SK-N-SH (cell line): ENCODE measurements around the gene ERI3. TPM values are rescaled to one million over a fixed set of nuclear protein-coding genes. Genes with fewer than 3 reads are reported as not detected.

ENCODE experiments used
- CTCF ChIA-PET: fragments of 300-600, 350-600 bp; formaldehyde crosslinking; extraction: SDS; loops from one replicate; lab custom pipeline; 2021; lab: Yijun Ruan, JAX
- POLR2A ChIA-PET: fragments of 350-600 bp; sonication (Branson Sonifier 250); formaldehyde crosslinking; extraction: SDS; loops from one replicate; lab custom pipeline; 2020; ENCODE audit warnings: antibody characterized with exemption, inconsistent platforms; lab: Yijun Ruan, JAX
- DNase-seq: peaks from one replicate; pipeline ENCODE4 v3.0.0; 2012
- H2AFZ ChIP-seq: fragments of 200-600 bp; sonication (generic); 2 replicates; pipeline ENCODE4 v1.8.1; 2016; ENCODE audit warnings: antibody characterized with exemption, mild to moderate bottlenecking, low read depth
- H3F3A ChIP-seq: fragments of 200-600 bp; sonication (generic); replicated peaks from 2 replicates; pipeline ENCODE3; 2016; ENCODE audit warnings: antibody characterized with exemption, mild to moderate bottlenecking; ENCODE audit not compliant: insufficient read depth
- H3K27ac ChIP-seq, 2 experiments: fragments of 200-500 bp in 1 of 2; fragments of 200-600 bp in 1 of 2; sonication (Bioruptor generic) in 1 of 2; sonication (generic), shearing (Covaris generic) in 1 of 2; 2 replicates each; pipeline versions ENCODE4 v1.5.1 to v1.6.1; 2014 to 2016; ENCODE audit warnings: low read depth in 2 of 2, inconsistent platforms in 1 of 2, low read length in 1 of 2, mild to moderate bottlenecking in 1 of 2, mixed read lengths in 1 of 2
- H3K27me3 ChIP-seq: fragments of 200-600 bp; sonication (generic), shearing (Covaris generic); 2 replicates; pipeline ENCODE4 v1.6.1; 2016; ENCODE audit warnings: mixed run types; ENCODE audit not compliant: insufficient read depth
- H3K36me3 ChIP-seq, 2 experiments: fragments of 200-500 bp in 1 of 2; fragments of 200-600 bp in 1 of 2; sonication (Bioruptor generic) in 1 of 2; sonication (generic) in 1 of 2; replicated peaks in 1 of 2; 2 replicates each; pipeline versions ENCODE3 to v1.5.1; 2014 to 2016; ENCODE audit warnings: low read length in 1 of 2, mild to moderate bottlenecking in 1 of 2; ENCODE audit not compliant: insufficient read depth in 2 of 2, control insufficient read depth in 1 of 2
- H3K4me1 ChIP-seq, 2 experiments: fragments of 200-500 bp in 1 of 2; fragments of 200-600 bp in 1 of 2; sonication (Bioruptor generic) in 1 of 2; sonication (generic), shearing (Covaris generic) in 1 of 2; 2 replicates each; pipeline versions ENCODE4 v1.5.1 to v1.6.1; 2014 to 2016; ENCODE audit warnings: low read depth in 1 of 2, low read length in 1 of 2, mixed run types in 1 of 2; ENCODE audit not compliant: insufficient read depth in 2 of 2, control insufficient read depth in 1 of 2
- H3K4me2 ChIP-seq: fragments of 200-600 bp; sonication (generic), shearing (Covaris generic); 2 replicates; pipeline ENCODE4 v1.6.1; 2017; ENCODE audit warnings: mixed run types
- H3K4me3 ChIP-seq, 2 experiments: fragments of 200-500 bp in 1 of 2; fragments of 200-600 bp in 1 of 2; sonication (Bioruptor generic) in 1 of 2; sonication (generic), shearing (Covaris generic) in 1 of 2; 2 replicates each; pipeline versions ENCODE4 v1.5.1 to v1.8.1; 2014 to 2016; ENCODE audit warnings: low read depth in 2 of 2, inconsistent platforms in 1 of 2, low read length in 1 of 2, mild to moderate bottlenecking in 1 of 2, mixed read lengths in 1 of 2, moderate library complexity in 1 of 2
- H3K79me2 ChIP-seq: fragments of 200-600 bp; sonication (generic); 2 replicates; pipeline ENCODE4 v1.8.1; 2017; ENCODE audit warnings: mild to moderate bottlenecking; ENCODE audit not compliant: insufficient read depth
- H3K9ac ChIP-seq: fragments of 200-600 bp; sonication (generic); 2 replicates; pipeline ENCODE4 v1.6.1; 2017; ENCODE audit warnings: mixed run types
- H3K9me2 ChIP-seq: fragments of 200-600 bp; sonication (generic); 2 replicates; pipeline ENCODE4 v1.6.1; 2017; ENCODE audit warnings: mixed run types
- H3K9me3 ChIP-seq: fragments of 200-600 bp; sonication (generic); 2 replicates; pipeline ENCODE4 v1.6.1; 2017; ENCODE audit warnings: mixed run types, mild to moderate bottlenecking, moderate library complexity
- H4K20me1 ChIP-seq: fragments of 200-600 bp; sonication (generic); 2 replicates; pipeline ENCODE4 v1.6.1; 2017; ENCODE audit warnings: mild to moderate bottlenecking, mixed run types; ENCODE audit not compliant: insufficient read depth
- ELF1 ChIP-seq: IDR thresholded peaks from 2 replicates; pipeline ENCODE4 v1.4.0; 2012
- EZH2phosphoT487 ChIP-seq: fragments of 200-600 bp; sonication (generic); IDR thresholded peaks from 2 replicates; pipeline ENCODE4 v1.6.1; 2017; ENCODE audit warnings: low read depth, mixed run types, mild to moderate bottlenecking, antibody characterized with exemption, moderate library complexity, borderline replicate concordance
- FOXJ3 ChIP-seq: sonication (generic); formaldehyde crosslinking; IDR thresholded peaks from 2 replicates; pipeline ENCODE4 v1.5.1; 2020; ENCODE audit warnings: mild to moderate bottlenecking, missing genetic modification reagents
- FOXM1 ChIP-seq: IDR thresholded peaks from 2 replicates; pipeline ENCODE4 v1.4.0; 2012; ENCODE audit warnings: low read depth, mild to moderate bottlenecking
- GABPA ChIP-seq: IDR thresholded peaks from 2 replicates; pipeline ENCODE4 v1.4.0; 2012; ENCODE audit warnings: low read depth, mild to moderate bottlenecking
- GATA2 ChIP-seq: sonication (generic); formaldehyde crosslinking; IDR thresholded peaks from 2 replicates; pipeline ENCODE4 v1.5.0; 2020; ENCODE audit warnings: mild to moderate bottlenecking, missing genetic modification reagents
- JUND ChIP-seq: IDR thresholded peaks from 2 replicates; pipeline ENCODE4 v1.4.0; 2012
- MEF2A ChIP-seq: IDR thresholded peaks from 2 replicates; pipeline ENCODE4 v1.4.0; 2012; ENCODE audit warnings: low read depth, borderline replicate concordance
- NRF1 ChIP-seq: IDR thresholded peaks from 2 replicates; pipeline ENCODE4 v1.6.1; 2012; ENCODE audit warnings: low read depth, mild to moderate bottlenecking, low read length
- RXRA ChIP-seq: IDR thresholded peaks from 2 replicates; pipeline ENCODE4 v1.4.0; 2012; ENCODE audit warnings: low read depth, mild to moderate bottlenecking, borderline replicate concordance
- SIN3A ChIP-seq: IDR thresholded peaks from 2 replicates; pipeline ENCODE4 v1.6.1; 2012; ENCODE audit warnings: low read depth, mild to moderate bottlenecking, low read length, moderate library complexity, borderline replicate concordance
- SMC3 ChIP-seq: IDR thresholded peaks from 2 replicates; pipeline ENCODE4 v1.6.1; 2012; ENCODE audit warnings: low read depth, low read length, improper control_type of control experiment
- TAF1 ChIP-seq: IDR thresholded peaks from 2 replicates; pipeline ENCODE4 v1.6.1; 2012; ENCODE audit warnings: low read depth, mild to moderate bottlenecking, low read length, moderate library complexity, borderline replicate concordance
- TCF12 ChIP-seq: IDR thresholded peaks from 2 replicates; pipeline ENCODE4 v1.4.0; 2012
- YY1 ChIP-seq: IDR thresholded peaks from 2 replicates; pipeline ENCODE4 v1.4.0; 2012; ENCODE audit warnings: low read depth, mild to moderate bottlenecking
- WGBS: methylation state at CpG from one replicate; pipeline ENCODE4 v1.1.6; 2017; ENCODE audit warnings: low lambda C conversion rate; 5-methylcytosine and 5-hydroxymethylcytosine counted together
- polyA plus RNA-seq, 3 experiments: library from polyadenylated mRNA; depleted of rRNA; stranded (reverse); fragments of >200 nt; gene quantifications; 2 replicates each; pipeline ENCODE4 v1.2.3, GENCODE V29; 2012
- TF ChIP-seq, protein P1 (sequence below): fragments of 150-350 bp; IDR thresholded peaks from 2 replicates; pipeline ENCODE4 v1.6.1; 2016; ENCODE audit warnings: mild to moderate bottlenecking, low read depth, low read length
- TF ChIP-seq, protein P2 (sequence below): IDR thresholded peaks from 2 replicates; pipeline ENCODE4 v1.4.0; 2012; ENCODE audit warnings: low read depth, borderline replicate concordance
- TF ChIP-seq, protein P3 (sequence below): IDR thresholded peaks from 2 replicates; pipeline ENCODE4; 2012
- TF ChIP-seq, protein P4 (sequence below): IDR thresholded peaks from 2 replicates; pipeline ENCODE4 v1.4.0; 2012; ENCODE audit warnings: low read depth, borderline replicate concordance

The ERI3 gene
- polyA plus RNA-seq, 1 of the 3 experiments (the other 2 are of a cell fraction) = 60.7 TPM

DNA sequence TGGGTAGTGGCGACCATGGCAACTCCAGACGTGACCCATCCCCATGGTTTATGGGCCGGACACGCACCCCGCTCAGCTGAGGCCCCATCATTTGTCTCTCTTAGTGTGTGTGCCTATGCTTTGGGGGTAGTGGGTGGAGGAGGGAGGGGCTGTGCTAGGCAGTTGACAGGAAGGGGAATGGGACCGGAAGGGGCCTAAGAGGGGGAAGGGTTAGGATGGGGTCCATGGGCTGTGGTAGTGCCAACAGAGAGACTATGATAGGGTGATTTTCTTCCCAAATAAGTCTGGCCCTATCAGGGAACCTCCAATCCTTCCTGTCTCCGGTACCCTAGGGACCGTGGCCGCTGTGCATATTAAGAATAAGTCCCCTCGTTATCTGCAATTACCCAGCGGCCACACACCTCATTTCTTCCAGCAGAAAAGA is 131.9 kb downstream of the ERI3 start:
- 92% methylated on average over 11 of the region's 11 CpGs for WGBS
- no peaks in the 10 kb centered on the region for H3K9me2 ChIP-seq

DNA sequence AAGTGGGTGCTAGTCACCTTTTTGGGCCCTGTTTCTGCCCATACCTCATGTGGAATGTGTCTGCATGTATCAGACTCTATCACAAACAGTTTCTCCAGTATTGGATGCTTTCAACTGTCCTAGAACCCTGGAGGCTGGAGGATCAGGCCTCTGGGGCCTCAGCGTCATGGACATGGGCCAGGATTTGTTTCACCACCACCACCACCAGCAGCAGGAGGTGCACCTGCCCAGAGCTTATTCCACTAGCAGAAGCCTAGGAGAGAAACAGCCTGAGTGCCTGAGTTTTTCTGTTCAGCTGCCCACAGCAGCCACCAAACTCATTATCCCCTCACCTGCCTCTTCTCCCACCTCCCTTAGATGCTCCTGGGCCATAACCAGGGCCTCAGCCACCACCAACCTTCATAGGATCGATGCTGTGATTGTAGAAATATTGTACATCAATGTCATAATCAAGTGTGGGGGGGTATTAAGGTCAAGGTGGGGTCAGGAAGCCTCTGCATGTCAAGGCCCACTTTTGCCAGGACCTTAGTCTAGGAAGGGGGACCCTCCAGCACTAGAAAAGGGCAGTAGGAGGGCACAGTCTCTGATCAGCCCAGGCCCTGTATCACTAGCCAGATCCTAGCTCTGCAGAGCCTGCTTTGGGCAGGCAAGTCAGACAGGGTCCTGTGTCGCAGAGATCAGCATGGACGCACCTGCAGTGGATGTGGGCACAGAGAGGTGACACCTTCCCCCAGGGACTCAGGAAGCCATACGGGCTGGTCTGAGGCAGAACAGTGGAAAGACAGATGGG is 132.5 kb downstream of the ERI3 start:
- WGBS = 90% methylated on average over 3 of the region's 5 CpGs
- Histone ChIP-seq H2AFZ (no peak overlapping the region), H3F3A (peaks cover 2% of the 10 kb centered on the region), H3K27ac (no peak overlapping the region), H3K4me1 (no peaks in the 10 kb centered on the region; a peak in 1 of 4 replicates), H3K27me3 (no peaks in the 10 kb centered on the region), H3K79me2 (no peaks in the 10 kb centered on the region), H3K9me3 (no peaks in the 10 kb centered on the region), H3K4me2 (no peak overlapping the region), H3K9ac (no peak overlapping the region), H3K36me3 (peaks cover 4 to 47% of the 10 kb centered on the region in 2 experiments), H3K4me3 (no peak overlapping the region), H3K9me2 (no peaks in the 10 kb centered on the region), H4K20me1 (no peaks in the 10 kb centered on the region)
- TF ChIP-seq MEF2A (no peak), FOXJ3 (no peak), FOXM1 (no peak), YY1 (no peak), SMC3 (no peak), GABPA (no peak), RXRA (no peak), GATA2 (CRISPR knock-in tag) (no peak), ELF1 (no peak)
- TF ChIP-seq, protein P1, sequence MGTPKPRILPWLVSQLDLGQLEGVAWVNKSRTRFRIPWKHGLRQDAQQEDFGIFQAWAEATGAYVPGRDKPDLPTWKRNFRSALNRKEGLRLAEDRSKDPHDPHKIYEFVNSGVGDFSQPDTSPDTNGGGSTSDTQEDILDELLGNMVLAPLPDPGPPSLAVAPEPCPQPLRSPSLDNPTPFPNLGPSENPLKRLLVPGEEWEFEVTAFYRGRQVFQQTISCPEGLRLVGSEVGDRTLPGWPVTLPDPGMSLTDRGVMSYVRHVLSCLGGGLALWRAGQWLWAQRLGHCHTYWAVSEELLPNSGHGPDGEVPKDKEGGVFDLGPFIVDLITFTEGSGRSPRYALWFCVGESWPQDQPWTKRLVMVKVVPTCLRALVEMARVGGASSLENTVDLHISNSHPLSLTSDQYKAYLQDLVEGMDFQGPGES = no peak
- TF ChIP-seq, protein P2, sequence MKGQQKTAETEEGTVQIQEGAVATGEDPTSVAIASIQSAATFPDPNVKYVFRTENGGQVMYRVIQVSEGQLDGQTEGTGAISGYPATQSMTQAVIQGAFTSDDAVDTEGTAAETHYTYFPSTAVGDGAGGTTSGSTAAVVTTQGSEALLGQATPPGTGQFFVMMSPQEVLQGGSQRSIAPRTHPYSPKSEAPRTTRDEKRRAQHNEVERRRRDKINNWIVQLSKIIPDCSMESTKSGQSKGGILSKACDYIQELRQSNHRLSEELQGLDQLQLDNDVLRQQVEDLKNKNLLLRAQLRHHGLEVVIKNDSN = no peak
- CTCF ChIA-PET = no interaction called here
- POLR2A ChIA-PET = no interaction called here
- peak; percentile 11 for DNase-seq

More for the DNA sequence above, 131.9 kb downstream of the ERI3 start:
- Histone ChIP-seq H4K20me1 (no peaks in the 10 kb centered on the region), H3F3A (no peaks in the 10 kb centered on the region), H3K9me3 (no peaks in the 10 kb centered on the region), H3K36me3 (peaks cover 4 to 46% of the 10 kb centered on the region in 2 experiments), H3K4me3 (no peak overlapping the region), H3K79me2 (no peaks in the 10 kb centered on the region), H2AFZ (no peak overlapping the region)
- ChIA-PET CTCF (interaction anchor here (3.4 kb wide), 1 partner anchor 372 kb away, joined by 11 read pairs; no protein-coding TSS in a partner anchor), POLR2A (no interaction called here)
- no peak for TF ChIP-seq TAF1
- TF ChIP-seq, protein P3, sequence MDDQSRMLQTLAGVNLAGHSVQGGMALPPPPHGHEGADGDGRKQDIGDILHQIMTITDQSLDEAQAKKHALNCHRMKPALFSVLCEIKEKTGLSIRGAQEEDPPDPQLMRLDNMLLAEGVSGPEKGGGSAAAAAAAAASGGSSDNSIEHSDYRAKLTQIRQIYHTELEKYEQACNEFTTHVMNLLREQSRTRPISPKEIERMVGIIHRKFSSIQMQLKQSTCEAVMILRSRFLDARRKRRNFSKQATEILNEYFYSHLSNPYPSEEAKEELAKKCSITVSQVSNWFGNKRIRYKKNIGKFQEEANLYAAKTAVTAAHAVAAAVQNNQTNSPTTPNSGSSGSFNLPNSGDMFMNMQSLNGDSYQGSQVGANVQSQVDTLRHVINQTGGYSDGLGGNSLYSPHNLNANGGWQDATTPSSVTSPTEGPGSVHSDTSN = no peak
- no peak for TF ChIP-seq NRF1
- TF ChIP-seq MEF2A = no peak
- TF ChIP-seq, protein P4, sequence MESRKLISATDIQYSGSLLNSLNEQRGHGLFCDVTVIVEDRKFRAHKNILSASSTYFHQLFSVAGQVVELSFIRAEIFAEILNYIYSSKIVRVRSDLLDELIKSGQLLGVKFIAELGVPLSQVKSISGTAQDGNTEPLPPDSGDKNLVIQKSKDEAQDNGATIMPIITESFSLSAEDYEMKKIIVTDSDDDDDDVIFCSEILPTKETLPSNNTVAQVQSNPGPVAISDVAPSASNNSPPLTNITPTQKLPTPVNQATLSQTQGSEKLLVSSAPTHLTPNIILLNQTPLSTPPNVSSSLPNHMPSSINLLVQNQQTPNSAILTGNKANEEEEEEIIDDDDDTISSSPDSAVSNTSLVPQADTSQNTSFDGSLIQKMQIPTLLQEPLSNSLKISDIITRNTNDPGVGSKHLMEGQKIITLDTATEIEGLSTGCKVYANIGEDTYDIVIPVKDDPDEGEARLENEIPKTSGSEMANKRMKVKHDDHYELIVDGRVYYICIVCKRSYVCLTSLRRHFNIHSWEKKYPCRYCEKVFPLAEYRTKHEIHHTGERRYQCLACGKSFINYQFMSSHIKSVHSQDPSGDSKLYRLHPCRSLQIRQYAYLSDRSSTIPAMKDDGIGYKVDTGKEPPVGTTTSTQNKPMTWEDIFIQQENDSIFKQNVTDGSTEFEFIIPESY = no peak
- no peak for TF ChIP-seq JUND
- TF ChIP-seq, protein P2 = no peak
- no peak for TF ChIP-seq RXRA
- no peak for TF ChIP-seq TCF12
- TF ChIP-seq EZH2phosphoT487 = no peak
- TF ChIP-seq SMC3 = no peak
- TF ChIP-seq SIN3A = no peak
- TF ChIP-seq, all 33 proteins: peak for 0
- Histone ChIP-seq H3K4me1 (no peaks in the 10 kb centered on the region; a peak in 1 of 4 replicates), H3K9ac (no peak overlapping the region), H3K27ac (no peak overlapping the region), H3K27me3 (no peaks in the 10 kb centered on the region), H3K4me2 (no peak overlapping the region)
- DNase-seq = peak; percentile 14
